Suprapubic skin (tissue), 4 donors: ENCODE results near the gene PREX1. TPM values are rescaled to one million over a fixed set of nuclear protein-coding genes. Genes with fewer than 3 reads are reported as not detected.
"Not testable (repeated sequence)": the region's sequence is repeated elsewhere in the genome, so short reads cannot be mapped to it uniquely, and the experiment has no call there.

Experiments
- DNase-seq, 2 donors: peaks; one replicate each; pipeline ENCODE4 v3.0.0-alpha.2; 2019; ENCODE audit warnings: low spot score in 2 of 2
- H3K27ac ChIP-seq: fragments of 200-600 bp; sonication (generic); one replicate; pipeline ENCODE4 v1.5.1; 2019
- H3K27me3 ChIP-seq: fragments of 200-600 bp; sonication (generic); one replicate; pipeline ENCODE4 v1.5.1; 2019
- H3K36me3 ChIP-seq: fragments of 200-600 bp; sonication (generic); one replicate; pipeline ENCODE4 v1.5.1; 2019
- H3K4me1 ChIP-seq: fragments of 200-600 bp; sonication (generic); one replicate; pipeline ENCODE4 v1.5.1; 2019
- H3K4me3 ChIP-seq: fragments of 200-600 bp; sonication (generic); one replicate; pipeline ENCODE4 v1.5.1; 2019; ENCODE audit warnings: mild to moderate bottlenecking
- H3K9me3 ChIP-seq: fragments of 200-600 bp; sonication (generic); one replicate; pipeline ENCODE4 v1.5.1; 2019
- CTCF ChIP-seq, 2 donors: fragments of 200-600 bp in 1 of 2; fragments of 450-650 bp in 1 of 2; sonication (generic) in 1 of 2; IDR thresholded peaks; one replicate each; pipeline ENCODE4 v1.5.1; 2016 to 2019; ENCODE audit warnings: antibody characterized with exemption in 2 of 2, mild to moderate bottlenecking in 1 of 2, moderate library complexity in 1 of 2
- EP300 ChIP-seq: sonication (generic); formaldehyde crosslinking; IDR thresholded peaks from one replicate; pipeline ENCODE4 v1.6.1; 2017; ENCODE audit warnings: antibody characterized with exemption
- POLR2A ChIP-seq, 2 donors: fragments of 450-650 bp; IDR thresholded peaks; one replicate each; pipeline ENCODE4 v1.6.1; 2017; ENCODE audit warnings: antibody characterized with exemption in 2 of 2, mild to moderate bottlenecking in 2 of 2, moderate library complexity in 2 of 2
- POLR2AphosphoS5 ChIP-seq, 3 donors: sonication (generic); formaldehyde crosslinking; IDR thresholded peaks; one replicate each; pipeline ENCODE4 v1.6.1; 2017; ENCODE audit warnings: antibody characterized with exemption in 3 of 3
- WGBS: methylation state at CpG from one replicate; pipeline ENCODE4 v1.1.5; 2018; 5-methylcytosine and 5-hydroxymethylcytosine counted together
- total RNA-seq, 4 donors: library from RNA; depleted of rRNA; stranded (reverse); fragments of >200 nt; gene quantifications; one replicate each; pipeline ENCODE4 v1.1.0, GENCODE V29; 2016

The PREX1 gene
- total RNA-seq, 4 donors from 2014 or later = 4.7 to 15.1 (median 10.2) TPM

GRCh38 chr20:48846516-48847492, 19.0 kb upstream of the PREX1 start:
- no peaks in the 10 kb centered on the region for H3K27me3 ChIP-seq
- no peaks in the 10 kb centered on the region for H3K36me3 ChIP-seq
- no peaks in the 10 kb centered on the region for H3K9me3 ChIP-seq
- DNase-seq = no peak
- H3K27ac ChIP-seq = no peak overlapping the region
- no peak for TF ChIP-seq POLR2AphosphoS5 (IDR thresholded peaks at IDR 0.05)
- TF ChIP-seq POLR2A (IDR thresholded peaks at IDR 0.05) = no peak
- no peak for TF ChIP-seq CTCF (IDR thresholded peaks at IDR 0.05)
- no peak for TF ChIP-seq EP300
- H3K4me1 ChIP-seq = peaks cover 6% of the 10 kb centered on the region
- WGBS = 45% methylated on average over 12 of the region's 12 CpGs
- no peak overlapping the region for H3K4me3 ChIP-seq

DNA sequence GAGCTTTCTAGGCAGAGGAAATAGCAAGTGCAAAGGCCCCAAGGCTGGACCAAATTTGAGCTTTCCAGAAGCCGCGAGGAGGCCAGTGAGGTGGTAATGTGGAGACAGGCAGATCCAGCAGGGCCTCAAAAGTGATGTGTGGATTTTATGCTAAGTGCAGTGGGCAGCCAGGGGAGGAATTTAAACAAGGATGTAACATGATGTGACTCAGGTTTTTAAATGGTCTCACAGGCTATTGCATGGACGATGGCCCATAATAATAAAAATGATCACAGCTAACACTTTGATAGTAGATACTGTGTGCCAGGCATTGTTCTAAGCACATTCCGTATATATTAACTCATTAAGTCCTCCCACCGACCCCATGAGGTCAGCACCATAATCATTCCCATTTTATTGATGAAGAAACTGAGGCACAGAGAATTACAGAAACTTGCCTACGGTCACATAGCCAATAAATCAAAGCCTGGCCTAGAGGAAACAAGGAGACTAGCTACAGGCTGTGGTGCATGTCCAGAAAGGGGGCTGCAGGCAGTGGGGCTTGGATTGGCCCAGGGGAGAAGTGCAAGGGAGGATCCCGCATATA, 18.0 kb upstream of the PREX1 start:
- no peak for DNase-seq
- H3K36me3 ChIP-seq = no peaks in the 10 kb centered on the region
- H3K27me3 ChIP-seq = no peaks in the 10 kb centered on the region
- H3K27ac ChIP-seq = no peak overlapping the region
- H3K4me1 ChIP-seq = peaks cover 6% of the 10 kb centered on the region
- H3K9me3 ChIP-seq = no peaks in the 10 kb centered on the region
- TF ChIP-seq POLR2AphosphoS5 (IDR thresholded peaks at IDR 0.05) = no peak
- no peak for TF ChIP-seq EP300
- WGBS = 88% methylated on average over 7 of the region's 7 CpGs
- H3K4me3 ChIP-seq = no peak overlapping the region

GRCh38 chr20:48844996-48845395, 17.2 kb upstream of the PREX1 start:
- DNase-seq = no peak
- no peak overlapping the region for H3K4me3 ChIP-seq
- no peaks in the 10 kb centered on the region for H3K36me3 ChIP-seq
- peaks cover 6% of the 10 kb centered on the region for H3K4me1 ChIP-seq
- no peaks in the 10 kb centered on the region for H3K27me3 ChIP-seq
- TF ChIP-seq EP300 (no peak), POLR2A (IDR thresholded peaks at IDR 0.05) (no peak)
- 39% methylated on average over 4 of the region's 4 CpGs for WGBS
- no peak overlapping the region for H3K27ac ChIP-seq
- H3K9me3 ChIP-seq = no peaks in the 10 kb centered on the region

- not testable (repeated sequence) for H3K4me1 ChIP-seq, H3K9me3 ChIP-seq, H3K27me3 ChIP-seq, DNase-seq, H3K36me3 ChIP-seq, H3K27ac ChIP-seq, H3K4me3 ChIP-seq
- WGBS = 93% methylated on average over 2 of the region's 2 CpGs
These were observed 16.1 kb upstream of the PREX1 start for GRCh38 chr20:48843896-48844295.

GRCh38 chr20:48843057-48843806, 15.4 kb upstream of the PREX1 start:
- DNase-seq = no peak
- H3K27ac ChIP-seq = no peak overlapping the region
- no peaks in the 10 kb centered on the region for H3K9me3 ChIP-seq
- WGBS = 92% methylated on average over 6 of the region's 6 CpGs
- H3K4me3 ChIP-seq = no peak overlapping the region
- no peak for TF ChIP-seq POLR2AphosphoS5 (IDR thresholded peaks at IDR 0.05)
- TF ChIP-seq CTCF (IDR thresholded peaks at IDR 0.05) = no peak
- no peak for TF ChIP-seq EP300
- no peak for TF ChIP-seq POLR2A (IDR thresholded peaks at IDR 0.05)
- peaks cover 6% of the 10 kb centered on the region for H3K4me1 ChIP-seq
- H3K27me3 ChIP-seq = no peaks in the 10 kb centered on the region
- H3K36me3 ChIP-seq = no peaks in the 10 kb centered on the region

DNA sequence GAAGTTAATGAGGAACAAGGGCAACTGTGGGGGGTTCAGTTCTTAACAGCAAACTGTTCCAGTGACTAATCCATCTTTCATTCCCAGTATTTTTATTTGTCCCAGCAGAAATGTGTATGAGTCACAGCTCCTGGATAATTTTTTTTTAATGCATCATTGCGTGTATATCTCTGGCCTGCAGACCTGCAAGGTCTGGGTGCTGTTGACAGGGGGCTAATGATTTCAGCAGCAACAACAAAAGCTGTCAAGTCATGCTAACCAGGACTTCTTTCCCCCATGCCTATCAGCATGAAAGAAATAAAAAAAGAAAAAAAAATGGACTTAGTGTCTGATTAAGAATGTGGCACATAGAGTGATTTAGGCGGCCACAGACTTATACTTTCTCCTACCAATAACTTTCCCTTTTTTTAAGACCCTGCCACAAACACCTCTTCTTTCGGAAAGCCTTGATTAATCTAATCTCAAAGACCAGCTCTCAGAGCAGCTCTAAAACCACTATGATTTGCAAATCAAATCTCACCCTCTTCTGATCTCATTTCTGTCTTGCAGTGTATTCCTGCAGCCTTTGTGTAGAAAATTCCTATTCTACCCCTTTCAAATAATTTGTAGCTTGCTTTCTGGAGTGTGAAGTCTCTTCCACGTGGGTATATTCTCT, 14.2 kb upstream of the PREX1 start:
- DNase-seq = no peak
- Histone ChIP-seq H3K9me3 (no peaks in the 10 kb centered on the region), H3K4me1 (peaks cover 6% of the 10 kb centered on the region), H3K36me3 (no peaks in the 10 kb centered on the region), H3K27ac (no peak overlapping the region), H3K27me3 (no peaks in the 10 kb centered on the region), H3K4me3 (no peak overlapping the region)
- whole genome bisulfite sequencing = 59% methylated on average over 4 of the region's 4 CpGs
- TF ChIP-seq EP300 = no peak
- TF ChIP-seq POLR2AphosphoS5 (IDR thresholded peaks at IDR 0.05) = no peak
- no peak for TF ChIP-seq CTCF (IDR thresholded peaks at IDR 0.05)
- no peak for TF ChIP-seq POLR2A (IDR thresholded peaks at IDR 0.05)
